IMR-90 (cell line): ENCODE data around the gene PROK2.

Experiments
- MAFK ChIP-seq: IDR thresholded peaks from 2 replicates; pipeline ENCODE4 v1.6.1; 2012; ENCODE audit warnings: low read depth, low read length, improper control_type of control experiment
- MXI1 ChIP-seq: IDR thresholded peaks from 2 replicates; pipeline ENCODE4 v1.6.1; 2012; ENCODE audit warnings: low read depth, mild to moderate bottlenecking, low read length, moderate library complexity, borderline replicate concordance
- POLR2A ChIP-seq: IDR thresholded peaks from 2 replicates; pipeline ENCODE4 v1.6.1; 2012; ENCODE audit warnings: mild to moderate bottlenecking, low read depth, low read length
- RCOR1 ChIP-seq: IDR thresholded peaks from 2 replicates; pipeline ENCODE4 v1.6.1; 2012; ENCODE audit warnings: mild to moderate bottlenecking, low read length, improper control_type of control experiment; ENCODE audit not compliant: insufficient replicate concordance
- TF ChIP-seq, protein P1 (sequence below): conservative IDR thresholded peaks from 2 replicates; pipeline ENCODE4 v1.5.1; 2012; ENCODE audit warnings: mild to moderate bottlenecking, low read depth, low read length, improper control_type of control experiment

- TF ChIP-seq, protein P1, sequence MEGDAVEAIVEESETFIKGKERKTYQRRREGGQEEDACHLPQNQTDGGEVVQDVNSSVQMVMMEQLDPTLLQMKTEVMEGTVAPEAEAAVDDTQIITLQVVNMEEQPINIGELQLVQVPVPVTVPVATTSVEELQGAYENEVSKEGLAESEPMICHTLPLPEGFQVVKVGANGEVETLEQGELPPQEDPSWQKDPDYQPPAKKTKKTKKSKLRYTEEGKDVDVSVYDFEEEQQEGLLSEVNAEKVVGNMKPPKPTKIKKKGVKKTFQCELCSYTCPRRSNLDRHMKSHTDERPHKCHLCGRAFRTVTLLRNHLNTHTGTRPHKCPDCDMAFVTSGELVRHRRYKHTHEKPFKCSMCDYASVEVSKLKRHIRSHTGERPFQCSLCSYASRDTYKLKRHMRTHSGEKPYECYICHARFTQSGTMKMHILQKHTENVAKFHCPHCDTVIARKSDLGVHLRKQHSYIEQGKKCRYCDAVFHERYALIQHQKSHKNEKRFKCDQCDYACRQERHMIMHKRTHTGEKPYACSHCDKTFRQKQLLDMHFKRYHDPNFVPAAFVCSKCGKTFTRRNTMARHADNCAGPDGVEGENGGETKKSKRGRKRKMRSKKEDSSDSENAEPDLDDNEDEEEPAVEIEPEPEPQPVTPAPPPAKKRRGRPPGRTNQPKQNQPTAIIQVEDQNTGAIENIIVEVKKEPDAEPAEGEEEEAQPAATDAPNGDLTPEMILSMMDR = no peak
- TF ChIP-seq MAFK (no peak), POLR2A (no peak), MXI1 (no peak), RCOR1 (no peak)
These were observed 11.3 kb upstream of the PROK2 start for GRCh38 chr3:71796290-71796689.
